ENCODE results near the gene CACNA2D4.

The CACNA2D4 gene

GRCh38 chr12:1845886-1846285 is 72.6 kb downstream of the CACNA2D4 start:
- TF ChIP-seq POU2F2 (IDR thresholded peaks at IDR 0.05; ENCODE audit: low read depth, low read length) (no peak), PAX5 (IDR thresholded peaks at IDR 0.05; ENCODE audit: insufficient read depth, low read length, severe bottlenecking) (no peak), TAF1 (IDR thresholded peaks at IDR 0.05; ENCODE audit: low read depth, low read length) (no peak), POLR2A (IDR thresholded peaks at IDR 0.05; ENCODE audit: low read depth, low read length) (no peak), POLR2AphosphoS5 (IDR thresholded peaks at IDR 0.05; ENCODE audit: low read depth, low read length) (no peak), SPI1 (IDR thresholded peaks at IDR 0.05; ENCODE audit: low read depth, low read length) (no peak)
- no peak for DNase-seq (ENCODE audit: insufficient read length, low spot score)
- FAIRE-seq, result no peak

GRCh38 chr12:1845427-1845826 is 73.0 kb downstream of the CACNA2D4 start:
- FAIRE-seq (no peak), DNase-seq (ENCODE audit: insufficient read length, low spot score) (no peak)
- TF ChIP-seq SPI1 (IDR thresholded peaks at IDR 0.05; ENCODE audit: low read depth, low read length) (no peak), TAF1 (IDR thresholded peaks at IDR 0.05; ENCODE audit: low read depth, low read length) (no peak), POLR2AphosphoS5 (IDR thresholded peaks at IDR 0.05; ENCODE audit: low read depth, low read length) (no peak), PAX5 (IDR thresholded peaks at IDR 0.05; ENCODE audit: insufficient read depth, low read length, severe bottlenecking) (no peak), POU2F2 (IDR thresholded peaks at IDR 0.05; ENCODE audit: low read depth, low read length) (no peak), POLR2A (IDR thresholded peaks at IDR 0.05; ENCODE audit: low read depth, low read length) (no peak)

- FAIRE-seq, result no peak
- TF ChIP-seq POLR2A (IDR thresholded peaks at IDR 0.05; ENCODE audit: low read depth, low read length) (no peak), POU2F2 (IDR thresholded peaks at IDR 0.05; ENCODE audit: low read depth, low read length) (no peak), SPI1 (IDR thresholded peaks at IDR 0.05; ENCODE audit: low read depth, low read length) (no peak), POLR2AphosphoS5 (IDR thresholded peaks at IDR 0.05; ENCODE audit: low read depth, low read length) (no peak), PAX5 (IDR thresholded peaks at IDR 0.05; ENCODE audit: insufficient read depth, low read length, severe bottlenecking) (no peak), TAF1 (IDR thresholded peaks at IDR 0.05; ENCODE audit: low read depth, low read length) (no peak)
- no peak for DNase-seq (ENCODE audit: insufficient read length, low spot score)
Measured at GRCh38 chr12:1844661-1845409, 73.6 kb downstream of the CACNA2D4 start.

GRCh38 chr12:1844223-1844622 is 74.2 kb downstream of the CACNA2D4 start:
- DNase-seq (ENCODE audit: insufficient read length, low spot score), result no peak
- no peak for TF ChIP-seq TAF1 (IDR thresholded peaks at IDR 0.05; ENCODE audit: low read depth, low read length)
- TF ChIP-seq PAX5 (IDR thresholded peaks at IDR 0.05; ENCODE audit: insufficient read depth, low read length, severe bottlenecking), result no peak
- no peak for TF ChIP-seq POLR2AphosphoS5 (IDR thresholded peaks at IDR 0.05; ENCODE audit: low read depth, low read length)
- TF ChIP-seq POU2F2 (IDR thresholded peaks at IDR 0.05; ENCODE audit: low read depth, low read length), result no peak
- TF ChIP-seq SPI1 (IDR thresholded peaks at IDR 0.05; ENCODE audit: low read depth, low read length), result no peak
- TF ChIP-seq POLR2A (IDR thresholded peaks at IDR 0.05; ENCODE audit: low read depth, low read length), result no peak

GRCh38 chr12:1843641-1844005 is 74.8 kb downstream of the CACNA2D4 start:
- TF ChIP-seq TAF1 (IDR thresholded peaks at IDR 0.05; ENCODE audit: low read depth, low read length) (no peak), SPI1 (IDR thresholded peaks at IDR 0.05; ENCODE audit: low read depth, low read length) (no peak), POLR2A (IDR thresholded peaks at IDR 0.05; ENCODE audit: low read depth, low read length) (no peak), PAX5 (IDR thresholded peaks at IDR 0.05; ENCODE audit: insufficient read depth, low read length, severe bottlenecking) (no peak), POU2F2 (IDR thresholded peaks at IDR 0.05; ENCODE audit: low read depth, low read length) (no peak), POLR2AphosphoS5 (IDR thresholded peaks at IDR 0.05; ENCODE audit: low read depth, low read length) (no peak)
- FAIRE-seq, result no peak
- no peak for DNase-seq (ENCODE audit: insufficient read length, low spot score)

More at GRCh38 chr12:1844223-1844622, 74.2 kb downstream of the CACNA2D4 start:
- no peak for FAIRE-seq

GRCh38 chr12:1842905-1843640 is 75.4 kb downstream of the CACNA2D4 start:
- DNase-seq (ENCODE audit: insufficient read length, low spot score) (no peak), FAIRE-seq (no peak)
- TF ChIP-seq TAF1 (IDR thresholded peaks at IDR 0.05; ENCODE audit: low read depth, low read length) (no peak), POLR2A (IDR thresholded peaks at IDR 0.05; ENCODE audit: low read depth, low read length) (no peak), POU2F2 (IDR thresholded peaks at IDR 0.05; ENCODE audit: low read depth, low read length) (no peak), POLR2AphosphoS5 (IDR thresholded peaks at IDR 0.05; ENCODE audit: low read depth, low read length) (no peak), SPI1 (IDR thresholded peaks at IDR 0.05; ENCODE audit: low read depth, low read length) (no peak), PAX5 (IDR thresholded peaks at IDR 0.05; ENCODE audit: insufficient read depth, low read length, severe bottlenecking) (no peak)

- FAIRE-seq, result no peak
- no peak for TF ChIP-seq POLR2AphosphoS5 (IDR thresholded peaks at IDR 0.05; ENCODE audit: low read depth, low read length)
- no peak for TF ChIP-seq TAF1 (IDR thresholded peaks at IDR 0.05; ENCODE audit: low read depth, low read length)
- TF ChIP-seq SPI1 (IDR thresholded peaks at IDR 0.05; ENCODE audit: low read depth, low read length), result no peak
- TF ChIP-seq POLR2A (IDR thresholded peaks at IDR 0.05; ENCODE audit: low read depth, low read length), result no peak
- TF ChIP-seq POU2F2 (IDR thresholded peaks at IDR 0.05; ENCODE audit: low read depth, low read length), result no peak
- no peak for TF ChIP-seq PAX5 (IDR thresholded peaks at IDR 0.05; ENCODE audit: insufficient read depth, low read length, severe bottlenecking)
- DNase-seq (ENCODE audit: insufficient read length, low spot score), result no peak
Measured at GRCh38 chr12:1842183-1842904, 76.1 kb downstream of the CACNA2D4 start.

- TF ChIP-seq PAX5 (IDR thresholded peaks at IDR 0.05; ENCODE audit: insufficient read depth, low read length, severe bottlenecking) (no peak), TAF1 (IDR thresholded peaks at IDR 0.05; ENCODE audit: low read depth, low read length) (no peak), SPI1 (IDR thresholded peaks at IDR 0.05; ENCODE audit: low read depth, low read length) (no peak), POLR2AphosphoS5 (IDR thresholded peaks at IDR 0.05; ENCODE audit: low read depth, low read length) (no peak), POLR2A (IDR thresholded peaks at IDR 0.05; ENCODE audit: low read depth, low read length) (no peak), POU2F2 (IDR thresholded peaks at IDR 0.05; ENCODE audit: low read depth, low read length) (no peak)
- no peak for DNase-seq (ENCODE audit: insufficient read length, low spot score)
- no peak for FAIRE-seq
Measured at GRCh38 chr12:1841586-1842182, 76.8 kb downstream of the CACNA2D4 start.

Data from GM12891 (cell line).